Stomach (tissue), 4 donors: ENCODE data around the gene PTOV1.

ENCODE experiments used
- POLR2AphosphoS5 ChIP-seq, 3 donors: sonication (generic); formaldehyde crosslinking; IDR thresholded peaks; one replicate each; pipeline ENCODE4 v1.6.1; 2016; ENCODE audit warnings: antibody characterized with exemption in 3 of 3
- TF ChIP-seq, protein P1 (sequence below), 7 experiments: fragments of 450-650 bp in 4 of 7; fragments of 200-600 bp in 3 of 7; sonication (generic) in 3 of 7; IDR thresholded peaks; one replicate each; pipeline ENCODE4 v1.5.1; 2016 to 2019; ENCODE audit warnings: antibody characterized with exemption in 7 of 7, control low read depth in 2 of 7, mild to moderate bottlenecking in 1 of 7

DNA sequence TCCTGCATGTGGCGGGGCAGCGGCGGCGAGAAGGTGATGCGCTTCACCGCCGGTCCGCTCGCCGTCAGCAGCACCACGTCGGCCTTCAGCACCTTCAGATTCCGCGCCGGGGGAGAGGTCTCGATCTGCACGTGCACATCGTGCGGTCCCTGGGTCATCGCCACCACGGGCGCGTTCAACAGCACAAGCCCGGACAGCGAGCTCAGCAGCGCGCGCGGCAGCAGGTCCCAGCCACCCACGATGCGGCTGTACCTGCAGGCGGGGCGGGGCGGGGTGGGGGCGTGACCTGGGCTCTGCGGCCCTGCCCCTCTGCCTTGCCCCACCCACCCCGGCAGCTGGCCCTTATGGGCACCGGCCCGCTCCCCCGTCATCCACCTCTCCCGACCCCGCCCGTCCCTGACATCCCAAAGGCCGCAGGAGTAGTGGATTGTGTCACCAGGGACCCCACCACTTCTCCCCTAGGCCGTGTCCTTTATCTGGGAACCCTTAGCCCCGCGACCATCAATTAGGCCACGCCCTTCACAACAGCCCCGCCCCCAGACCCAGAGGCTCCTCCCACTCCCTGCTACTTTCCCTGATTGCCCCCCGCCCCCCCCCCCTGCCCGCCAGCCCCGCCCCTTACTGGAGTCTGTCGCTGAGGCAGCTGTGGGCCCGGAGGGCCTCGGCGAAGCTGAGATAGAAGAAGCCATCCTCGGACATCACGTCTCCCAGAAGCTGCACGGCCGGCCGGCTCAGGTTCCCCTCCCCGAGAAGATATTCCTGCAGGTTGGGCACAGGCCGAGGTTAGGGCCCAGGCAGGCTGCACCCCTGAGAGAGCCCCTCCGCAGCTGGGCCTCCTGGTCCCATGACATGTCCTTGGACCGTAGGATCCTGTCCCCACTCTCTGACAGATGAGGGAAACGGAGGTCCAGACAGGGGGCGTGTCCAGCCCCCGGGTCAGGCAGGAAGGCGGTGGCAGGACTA, 39.7 kb downstream of the PTOV1 start:
- TF ChIP-seq, protein P1, sequence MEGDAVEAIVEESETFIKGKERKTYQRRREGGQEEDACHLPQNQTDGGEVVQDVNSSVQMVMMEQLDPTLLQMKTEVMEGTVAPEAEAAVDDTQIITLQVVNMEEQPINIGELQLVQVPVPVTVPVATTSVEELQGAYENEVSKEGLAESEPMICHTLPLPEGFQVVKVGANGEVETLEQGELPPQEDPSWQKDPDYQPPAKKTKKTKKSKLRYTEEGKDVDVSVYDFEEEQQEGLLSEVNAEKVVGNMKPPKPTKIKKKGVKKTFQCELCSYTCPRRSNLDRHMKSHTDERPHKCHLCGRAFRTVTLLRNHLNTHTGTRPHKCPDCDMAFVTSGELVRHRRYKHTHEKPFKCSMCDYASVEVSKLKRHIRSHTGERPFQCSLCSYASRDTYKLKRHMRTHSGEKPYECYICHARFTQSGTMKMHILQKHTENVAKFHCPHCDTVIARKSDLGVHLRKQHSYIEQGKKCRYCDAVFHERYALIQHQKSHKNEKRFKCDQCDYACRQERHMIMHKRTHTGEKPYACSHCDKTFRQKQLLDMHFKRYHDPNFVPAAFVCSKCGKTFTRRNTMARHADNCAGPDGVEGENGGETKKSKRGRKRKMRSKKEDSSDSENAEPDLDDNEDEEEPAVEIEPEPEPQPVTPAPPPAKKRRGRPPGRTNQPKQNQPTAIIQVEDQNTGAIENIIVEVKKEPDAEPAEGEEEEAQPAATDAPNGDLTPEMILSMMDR (IDR thresholded peaks at IDR 0.05): peak in 1 of 7 experiments; percentile 16
- TF ChIP-seq POLR2AphosphoS5 (IDR thresholded peaks at IDR 0.05): no peak
